Measurements from ENCODE around the gene PIK3C2B.

The PIK3C2B gene

GRCh38 chr1:204480515-204480914 lies 14.1 kb downstream of the PIK3C2B start:
- Histone ChIP-seq H2BK12ac (ENCODE audit: low read length in 2 of 2) (no peak overlapping the region), H3K23ac (ENCODE audit: low read length in 2 of 2) (no peak overlapping the region), H3K9ac (ENCODE audit: low read length) (no peak overlapping the region), H3K27me3 (ENCODE audit: control insufficient read depth in 1 of 2, insufficient read depth in 1 of 2, low read length in 2 of 2) (peaks cover 19 to 44% of the 10 kb centered on the region in 2 experiments), H3K4me2 (ENCODE audit: low read length, poor library complexity, severe bottlenecking) (no peak overlapping the region), H2BK15ac (ENCODE audit: low read depth, poor library complexity, severe bottlenecking) (no peak overlapping the region), H3K18ac (ENCODE audit: low read depth in 1 of 2, low read length in 2 of 2) (no peak overlapping the region), H4K91ac (ENCODE audit: low read length) (no peak overlapping the region), H3K4me1 (ENCODE audit: control insufficient read depth, insufficient read depth, low read depth, low read length) (peaks cover 15% of the 10 kb centered on the region), H2BK120ac (ENCODE audit: low read depth, low read length) (no peak overlapping the region), H2BK5ac (ENCODE audit: low read depth, low read length, poor library complexity, severe bottlenecking) (no peak overlapping the region), H3K79me1 (replicated peaks; ENCODE audit: low read length, poor library complexity, severe bottlenecking) (peaks cover 6% of the 10 kb centered on the region), H3K14ac (ENCODE audit: low read length in 2 of 2) (no peak overlapping the region), H3K9me3 (ENCODE audit: control insufficient read depth, low read length) (no peaks in the 10 kb centered on the region), H3K4me3 (ENCODE audit: insufficient read depth in 1 of 2, low read depth in 1 of 2, low read length in 2 of 2) (no peak overlapping the region), H2AK5ac (ENCODE audit: low read length, severe bottlenecking) (no peak overlapping the region), H3K27ac (ENCODE audit: low read length, poor library complexity, severe bottlenecking) (no peak overlapping the region), H4K8ac (ENCODE audit: low read length) (no peak overlapping the region), H3K36me3 (ENCODE audit: control insufficient read depth in 1 of 2, insufficient read depth in 2 of 2, low read depth in 1 of 2, low read length in 2 of 2) (no peaks in the 10 kb centered on the region), H2AFZ (ENCODE audit: low read depth, low read length) (peak overlapping the region; percentile 10), H3K4ac (ENCODE audit: low read depth in 1 of 2, low read length in 2 of 2) (no peak overlapping the region)
- DNase-seq, result no peak
- WGBS, result 97% methylated on average over 8 of the region's 8 CpGs

- H2BK120ac ChIP-seq (ENCODE audit: low read depth, low read length), result no peak overlapping the region
These were observed 15.0 kb downstream of the PIK3C2B start for GRCh38 chr1:204479387-204480136.

GRCh38 chr1:204478921-204479320 lies 15.7 kb downstream of the PIK3C2B start:
- Histone ChIP-seq H2BK12ac (ENCODE audit: low read length in 2 of 2) (no peak overlapping the region), H3K14ac (ENCODE audit: low read length in 2 of 2) (no peak overlapping the region), H3K4me2 (ENCODE audit: low read length, poor library complexity, severe bottlenecking) (no peak overlapping the region), H3K4me1 (ENCODE audit: control insufficient read depth, insufficient read depth, low read depth, low read length) (peaks cover 15% of the 10 kb centered on the region), H3K23ac (ENCODE audit: low read length in 2 of 2) (no peak overlapping the region), H3K79me1 (replicated peaks; ENCODE audit: low read length, poor library complexity, severe bottlenecking) (peaks cover 8% of the 10 kb centered on the region), H3K4ac (ENCODE audit: low read depth in 1 of 2, low read length in 2 of 2) (no peak overlapping the region), H4K91ac (ENCODE audit: low read length) (no peak overlapping the region), H2AFZ (ENCODE audit: low read depth, low read length) (no peak overlapping the region), H3K36me3 (ENCODE audit: control insufficient read depth in 1 of 2, insufficient read depth in 2 of 2, low read depth in 1 of 2, low read length in 2 of 2) (no peaks in the 10 kb centered on the region), H3K9ac (ENCODE audit: low read length) (no peak overlapping the region), H4K8ac (ENCODE audit: low read length) (no peak overlapping the region), H3K4me3 (ENCODE audit: insufficient read depth in 1 of 2, low read depth in 1 of 2, low read length in 2 of 2) (no peak overlapping the region), H3K27me3 (ENCODE audit: control insufficient read depth in 1 of 2, insufficient read depth in 1 of 2, low read length in 2 of 2) (peaks cover 19 to 55% of the 10 kb centered on the region in 2 experiments), H2BK15ac (ENCODE audit: low read depth, poor library complexity, severe bottlenecking) (no peak overlapping the region), H2BK5ac (ENCODE audit: low read depth, low read length, poor library complexity, severe bottlenecking) (no peak overlapping the region), H3K18ac (ENCODE audit: low read depth in 1 of 2, low read length in 2 of 2) (no peak overlapping the region), H2BK120ac (ENCODE audit: low read depth, low read length) (no peak overlapping the region), H3K9me3 (ENCODE audit: control insufficient read depth, low read length) (no peaks in the 10 kb centered on the region), H2AK5ac (ENCODE audit: low read length, severe bottlenecking) (no peak overlapping the region), H3K27ac (ENCODE audit: low read length, poor library complexity, severe bottlenecking) (no peak overlapping the region)
- no peak for DNase-seq
- 71% methylated on average over 1 of the region's 2 CpGs for WGBS

More at GRCh38 chr1:204479387-204480136, 15.0 kb downstream of the PIK3C2B start:
- H2BK15ac ChIP-seq (ENCODE audit: low read depth, poor library complexity, severe bottlenecking), result no peak overlapping the region
- no peak overlapping the region for H3K4me2 ChIP-seq (ENCODE audit: low read length, poor library complexity, severe bottlenecking)
- no peak overlapping the region for H3K18ac ChIP-seq (ENCODE audit: low read depth in 1 of 2, low read length in 2 of 2)
- H3K9me3 ChIP-seq (ENCODE audit: control insufficient read depth, low read length), result no peaks in the 10 kb centered on the region
- H3K23ac ChIP-seq (ENCODE audit: low read length in 2 of 2), result no peak overlapping the region
- no peak overlapping the region for H2BK5ac ChIP-seq (ENCODE audit: low read depth, low read length, poor library complexity, severe bottlenecking)
- no peak for DNase-seq
- H4K91ac ChIP-seq (ENCODE audit: low read length), result no peak overlapping the region
- H3K4me1 ChIP-seq (ENCODE audit: control insufficient read depth, insufficient read depth, low read depth, low read length), result peaks cover 15% of the 10 kb centered on the region
- H3K27me3 ChIP-seq (ENCODE audit: control insufficient read depth in 1 of 2, insufficient read depth in 1 of 2, low read length in 2 of 2), result peaks cover 19 to 51% of the 10 kb centered on the region in 2 experiments
- peak overlapping the region; percentile 22 for H4K8ac ChIP-seq (ENCODE audit: low read length)
- H3K9ac ChIP-seq (ENCODE audit: low read length), result no peak overlapping the region
- no peak overlapping the region for H2AK5ac ChIP-seq (ENCODE audit: low read length, severe bottlenecking)
- no peaks in the 10 kb centered on the region for H3K36me3 ChIP-seq (ENCODE audit: control insufficient read depth in 1 of 2, insufficient read depth in 2 of 2, low read depth in 1 of 2, low read length in 2 of 2)
- H2BK12ac ChIP-seq (ENCODE audit: low read length in 2 of 2), result no peak overlapping the region
- no peak overlapping the region for H3K27ac ChIP-seq (ENCODE audit: low read length, poor library complexity, severe bottlenecking)
- H2AFZ ChIP-seq (ENCODE audit: low read depth, low read length), result no peak overlapping the region
- peaks cover 8% of the 10 kb centered on the region for H3K79me1 ChIP-seq (replicated peaks; ENCODE audit: low read length, poor library complexity, severe bottlenecking)
- no peak overlapping the region for H3K4me3 ChIP-seq (ENCODE audit: insufficient read depth in 1 of 2, low read depth in 1 of 2, low read length in 2 of 2)
- no peak overlapping the region for H3K14ac ChIP-seq (ENCODE audit: low read length in 2 of 2)
- no peak overlapping the region for H3K4ac ChIP-seq (ENCODE audit: low read depth in 1 of 2, low read length in 2 of 2)
- 88% methylated on average over 10 of the region's 13 CpGs for WGBS

GRCh38 chr1:204478172-204478899 lies 16.3 kb downstream of the PIK3C2B start:
- Histone ChIP-seq H3K79me1 (replicated peaks; ENCODE audit: low read length, poor library complexity, severe bottlenecking) (peaks cover 7% of the 10 kb centered on the region), H3K9ac (ENCODE audit: low read length) (no peak overlapping the region), H3K4ac (ENCODE audit: low read depth in 1 of 2, low read length in 2 of 2) (no peak overlapping the region), H3K36me3 (ENCODE audit: control insufficient read depth in 1 of 2, insufficient read depth in 2 of 2, low read depth in 1 of 2, low read length in 2 of 2) (no peaks in the 10 kb centered on the region), H3K4me3 (ENCODE audit: insufficient read depth in 1 of 2, low read depth in 1 of 2, low read length in 2 of 2) (no peak overlapping the region), H3K14ac (ENCODE audit: low read length in 2 of 2) (no peak overlapping the region), H3K4me2 (ENCODE audit: low read length, poor library complexity, severe bottlenecking) (no peak overlapping the region), H3K23ac (ENCODE audit: low read length in 2 of 2) (no peak overlapping the region), H3K4me1 (ENCODE audit: control insufficient read depth, insufficient read depth, low read depth, low read length) (peaks cover 13% of the 10 kb centered on the region), H2BK120ac (ENCODE audit: low read depth, low read length) (no peak overlapping the region), H4K91ac (ENCODE audit: low read length) (no peak overlapping the region), H4K8ac (ENCODE audit: low read length) (no peak overlapping the region), H3K27me3 (ENCODE audit: control insufficient read depth in 1 of 2, insufficient read depth in 1 of 2, low read length in 2 of 2) (peaks cover 19 to 55% of the 10 kb centered on the region in 2 experiments), H2BK15ac (ENCODE audit: low read depth, poor library complexity, severe bottlenecking) (no peak overlapping the region), H3K18ac (ENCODE audit: low read depth in 1 of 2, low read length in 2 of 2) (no peak overlapping the region), H2AK5ac (ENCODE audit: low read length, severe bottlenecking) (no peak overlapping the region), H2BK5ac (ENCODE audit: low read depth, low read length, poor library complexity, severe bottlenecking) (no peak overlapping the region), H2BK12ac (ENCODE audit: low read length in 2 of 2) (no peak overlapping the region), H2AFZ (ENCODE audit: low read depth, low read length) (no peak overlapping the region), H3K9me3 (ENCODE audit: control insufficient read depth, low read length) (no peaks in the 10 kb centered on the region), H3K27ac (ENCODE audit: low read length, poor library complexity, severe bottlenecking) (no peak overlapping the region)
- no peak for DNase-seq
- WGBS, result 82% methylated on average over 7 of the region's 7 CpGs
